DND-41 (cell line): ENCODE measurements around the gene MOCOS.

ENCODE experiments used
- ATAC-seq: fragments of 200-7000 bp; cut with Tn5 transposase; 3 replicates; pipeline ENCODE4 v1.9.1; 2021; ENCODE audit warnings: low read depth; ENCODE audit not compliant: insufficient read depth
- DNase-seq: peaks from one replicate; pipeline ENCODE4 v3.0.0-alpha.2; 2020
- H2AFZ ChIP-seq: 2 replicates; pipeline ENCODE4 v1.6.0; 2012; ENCODE audit warnings: low read depth, low read length
- H3K27ac ChIP-seq: 2 replicates; pipeline ENCODE4 v1.5.1; 2012; ENCODE audit warnings: low read length, inconsistent platforms
- H3K27me3 ChIP-seq: fragments of 200-600 bp; sonication (generic); 2 replicates; pipeline ENCODE4 v1.6.0; 2012; ENCODE audit warnings: low read length, mild to moderate bottlenecking, inconsistent platforms; ENCODE audit not compliant: insufficient read depth, poor library complexity
- H3K36me3 ChIP-seq: 2 replicates; pipeline ENCODE4 v1.5.1; 2012; ENCODE audit warnings: low read length, inconsistent platforms; ENCODE audit not compliant: insufficient read depth
- H3K4me1 ChIP-seq: 2 replicates; pipeline ENCODE4 v1.5.1; 2012; ENCODE audit warnings: mild to moderate bottlenecking, low read length; ENCODE audit not compliant: insufficient read depth
- H3K4me2 ChIP-seq: 2 replicates; pipeline ENCODE4 v1.6.0; 2012; ENCODE audit warnings: mild to moderate bottlenecking, moderate library complexity, low read length, inconsistent platforms; ENCODE audit not compliant: insufficient read depth
- H3K4me3 ChIP-seq, 2 experiments: fragments of 200-600 bp in 1 of 2; shearing (Covaris generic) in 1 of 2; 2 replicates each; pipeline ENCODE4 v1.5.1; 2012 to 2016; ENCODE audit warnings: inconsistent platforms in 2 of 2, low read length in 2 of 2, mild to moderate bottlenecking in 2 of 2, low read depth in 1 of 2, moderate library complexity in 1 of 2
- H3K79me2 ChIP-seq: 2 replicates; pipeline ENCODE4 v1.6.0; 2012; ENCODE audit warnings: low read length, inconsistent platforms; ENCODE audit not compliant: insufficient read depth
- H3K9ac ChIP-seq: 2 replicates; pipeline ENCODE4 v1.6.0; 2012; ENCODE audit warnings: low read depth, mild to moderate bottlenecking, inconsistent platforms, low read length, moderate library complexity
- H3K9me3 ChIP-seq: 2 replicates; pipeline ENCODE4 v1.5.1; 2012; ENCODE audit warnings: low read length, moderate library complexity, mild to moderate bottlenecking, inconsistent platforms; ENCODE audit not compliant: insufficient read depth, severe bottlenecking
- H4K20me1 ChIP-seq: 2 replicates; pipeline ENCODE4 v1.6.0; 2012; ENCODE audit warnings: low read length; ENCODE audit not compliant: insufficient read depth
- EZH2 ChIP-seq: IDR thresholded peaks from 3 replicates; pipeline ENCODE4 v1.6.1; 2012; ENCODE audit warnings: borderline replicate concordance, low read depth, mild to moderate bottlenecking, moderate library complexity, low read length, inconsistent platforms; ENCODE audit not compliant: severe bottlenecking
- TF ChIP-seq, protein P1 (sequence below): IDR thresholded peaks from 2 replicates; pipeline ENCODE4 v1.5.1; 2012; ENCODE audit warnings: borderline replicate concordance, low read length, moderate library complexity, mild to moderate bottlenecking; ENCODE audit not compliant: poor library complexity, severe bottlenecking; ENCODE audit errors: extremely low read depth

Gene MOCOS

DNA sequence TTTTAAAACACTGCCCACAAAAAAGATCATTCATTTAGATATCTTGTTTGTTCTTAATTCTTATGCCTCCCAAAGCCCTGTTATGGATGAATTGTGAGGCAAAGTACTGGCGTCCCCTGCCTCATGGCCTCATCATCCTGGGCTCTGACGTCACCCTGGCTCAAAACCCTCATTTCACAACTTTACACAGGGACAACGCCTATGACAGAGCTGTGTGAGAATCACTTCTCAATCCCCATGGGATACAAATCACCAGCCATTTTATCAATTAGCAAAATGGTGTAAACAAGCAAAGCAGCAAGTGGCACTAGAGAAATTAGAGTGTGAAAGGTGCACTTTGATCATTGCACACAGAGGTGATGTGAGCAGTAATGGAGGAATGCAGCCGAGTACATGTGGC, 126.8 kb downstream of the MOCOS start:
- no peak for DNase-seq
- no peak for TF ChIP-seq EZH2
- TF ChIP-seq, protein P1, sequence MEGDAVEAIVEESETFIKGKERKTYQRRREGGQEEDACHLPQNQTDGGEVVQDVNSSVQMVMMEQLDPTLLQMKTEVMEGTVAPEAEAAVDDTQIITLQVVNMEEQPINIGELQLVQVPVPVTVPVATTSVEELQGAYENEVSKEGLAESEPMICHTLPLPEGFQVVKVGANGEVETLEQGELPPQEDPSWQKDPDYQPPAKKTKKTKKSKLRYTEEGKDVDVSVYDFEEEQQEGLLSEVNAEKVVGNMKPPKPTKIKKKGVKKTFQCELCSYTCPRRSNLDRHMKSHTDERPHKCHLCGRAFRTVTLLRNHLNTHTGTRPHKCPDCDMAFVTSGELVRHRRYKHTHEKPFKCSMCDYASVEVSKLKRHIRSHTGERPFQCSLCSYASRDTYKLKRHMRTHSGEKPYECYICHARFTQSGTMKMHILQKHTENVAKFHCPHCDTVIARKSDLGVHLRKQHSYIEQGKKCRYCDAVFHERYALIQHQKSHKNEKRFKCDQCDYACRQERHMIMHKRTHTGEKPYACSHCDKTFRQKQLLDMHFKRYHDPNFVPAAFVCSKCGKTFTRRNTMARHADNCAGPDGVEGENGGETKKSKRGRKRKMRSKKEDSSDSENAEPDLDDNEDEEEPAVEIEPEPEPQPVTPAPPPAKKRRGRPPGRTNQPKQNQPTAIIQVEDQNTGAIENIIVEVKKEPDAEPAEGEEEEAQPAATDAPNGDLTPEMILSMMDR, result no peak
- Histone ChIP-seq H3K79me2 (no peaks in the 10 kb centered on the region), H3K4me2 (no peak overlapping the region), H3K27me3 (no peaks in the 10 kb centered on the region), H2AFZ (no peak overlapping the region), H3K9ac (no peak overlapping the region), H3K4me1 (no peaks in the 10 kb centered on the region), H3K36me3 (no peaks in the 10 kb centered on the region), H3K9me3 (no peaks in the 10 kb centered on the region), H3K4me3 (no peak overlapping the region), H4K20me1 (no peaks in the 10 kb centered on the region), H3K27ac (no peak overlapping the region)
- no peak for ATAC-seq

DNA sequence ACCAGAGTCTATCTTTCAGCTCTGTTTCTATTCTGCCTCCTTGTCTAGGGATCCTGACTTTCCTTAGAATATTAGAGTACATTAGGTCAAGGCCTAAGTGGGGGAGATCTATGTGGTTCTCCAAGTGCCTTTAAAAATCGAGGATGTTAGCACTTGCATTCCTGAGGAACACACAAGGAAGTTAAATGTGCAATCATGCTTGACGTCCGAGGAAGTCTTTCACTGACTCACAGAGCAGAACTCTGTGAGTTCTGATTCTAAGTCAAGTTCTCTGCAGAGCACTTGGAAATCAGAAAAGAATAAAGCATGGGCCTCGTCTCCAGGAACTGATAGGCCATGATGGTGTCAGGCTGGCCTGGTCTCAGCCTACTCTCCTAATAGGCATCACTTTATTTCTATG, 127.5 kb downstream of the MOCOS start:
- H2AFZ ChIP-seq, result no peak overlapping the region
- no peak overlapping the region for H3K4me2 ChIP-seq
- no peak for DNase-seq
- H3K27ac ChIP-seq, result no peak overlapping the region
- H3K9ac ChIP-seq, result no peak overlapping the region
- no peak overlapping the region for H3K4me3 ChIP-seq
- no peaks in the 10 kb centered on the region for H3K36me3 ChIP-seq
- no peak for ATAC-seq
- no peaks in the 10 kb centered on the region for H3K79me2 ChIP-seq
- H3K27me3 ChIP-seq, result no peaks in the 10 kb centered on the region
- no peaks in the 10 kb centered on the region for H3K9me3 ChIP-seq
- no peaks in the 10 kb centered on the region for H3K4me1 ChIP-seq
- no peaks in the 10 kb centered on the region for H4K20me1 ChIP-seq
- TF ChIP-seq, protein P1, result no peak
- TF ChIP-seq EZH2, result no peak

- Histone ChIP-seq H3K9me3 (no peaks in the 10 kb centered on the region), H3K27me3 (no peaks in the 10 kb centered on the region), H2AFZ (no peak overlapping the region), H3K27ac (no peak overlapping the region), H3K36me3 (no peaks in the 10 kb centered on the region), H3K4me1 (no peaks in the 10 kb centered on the region), H4K20me1 (no peaks in the 10 kb centered on the region), H3K4me2 (no peak overlapping the region), H3K4me3 (no peak overlapping the region), H3K9ac (no peak overlapping the region), H3K79me2 (no peaks in the 10 kb centered on the region)
- DNase-seq, result no peak
- ATAC-seq, result no peak
- no peak for TF ChIP-seq EZH2
- TF ChIP-seq, protein P1, result no peak
These were observed 128.4 kb downstream of the MOCOS start for GRCh38 chr18:36315736-36316135.

GRCh38 chr18:36316246-36316645, 128.9 kb downstream of the MOCOS start:
- Histone ChIP-seq H3K4me1 (no peaks in the 10 kb centered on the region), H3K4me3 (no peak overlapping the region), H3K9ac (no peak overlapping the region), H3K36me3 (no peaks in the 10 kb centered on the region), H3K27me3 (no peaks in the 10 kb centered on the region), H3K4me2 (no peak overlapping the region), H3K27ac (no peak overlapping the region), H4K20me1 (no peaks in the 10 kb centered on the region), H3K9me3 (no peaks in the 10 kb centered on the region), H2AFZ (no peak overlapping the region), H3K79me2 (no peaks in the 10 kb centered on the region)
- TF ChIP-seq, protein P1, result no peak
- no peak for DNase-seq
- no peak for ATAC-seq
